Testis (tissue), 2 donors: ENCODE measurements around the gene IQSEC1.

ENCODE experiments used
- CTCF ChIP-seq, 3 experiments: fragments of 450-650 bp in 2 of 3; fragments of 200-600 bp in 1 of 3; sonication (generic) in 1 of 3; IDR thresholded peaks; one replicate each; pipeline ENCODE4 v1.5.1; 2016 to 2019; ENCODE audit warnings: antibody characterized with exemption in 3 of 3, mild to moderate bottlenecking in 2 of 3, moderate library complexity in 1 of 3
- POLR2A ChIP-seq: fragments of 450-650 bp; IDR thresholded peaks from one replicate; pipeline ENCODE4 v1.6.1; 2017; ENCODE audit warnings: antibody characterized with exemption, mild to moderate bottlenecking, moderate library complexity

DNA sequence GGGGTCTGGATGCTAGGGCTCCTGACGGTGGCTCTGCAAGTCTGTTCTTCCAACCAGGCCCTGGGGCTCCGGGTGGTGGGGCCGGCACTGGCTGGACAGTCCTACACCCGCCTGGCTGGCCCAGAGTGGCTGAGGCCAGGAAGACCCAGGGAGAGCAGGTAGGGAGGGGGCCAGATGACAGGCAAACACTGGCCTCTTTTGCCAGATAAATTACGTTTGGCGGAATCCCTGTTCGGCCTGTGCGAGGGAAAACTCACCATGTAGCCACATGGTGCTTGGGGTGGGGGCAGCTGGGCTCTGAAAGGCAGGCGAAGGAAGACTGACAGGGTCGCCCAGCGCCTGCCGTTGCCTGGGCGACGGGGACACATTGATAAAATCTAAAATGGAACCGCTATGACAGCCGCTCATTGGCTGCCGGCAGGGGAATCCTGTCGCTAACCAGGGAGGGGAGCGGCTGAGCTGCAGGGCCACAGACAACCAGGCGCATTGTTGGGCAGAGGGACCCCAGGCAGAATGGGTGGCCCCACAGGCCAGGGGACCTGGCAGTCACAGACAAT lies 30.4 kb downstream of the IQSEC1 start:
- TF ChIP-seq POLR2A (no peak), CTCF (IDR thresholded peaks at IDR 0.05) (no peak)
